SK-N-SH treated with all-trans-retinoic acid at 6 μM for 48 hours (cell line): ENCODE results near the gene DEFB118.

ENCODE experiments used
- ATAC-seq: fragments of 200-7000 bp; cut with Tn5 transposase; 3 replicates; pipeline ENCODE4 v1.9.1; 2020; ENCODE audit warnings: mild to moderate bottlenecking, moderate library complexity
- BACH2 ChIP-seq: fragments of 250-450 bp; sonication (Bioruptor Pico); IDR thresholded peaks from 2 replicates; pipeline ENCODE4 v1.9.0; 2021; ENCODE audit warnings: mild to moderate bottlenecking, borderline replicate concordance
- CREB5 ChIP-seq: fragments of 250-450 bp; sonication (Bioruptor Pico); IDR thresholded peaks from 2 replicates; pipeline ENCODE4 v1.5.1; 2020; ENCODE audit warnings: low read depth, mild to moderate bottlenecking, moderate library complexity
- CSDC2 ChIP-seq: fragments of 250-450 bp; sonication (Bioruptor Pico); IDR thresholded peaks from 2 replicates; pipeline ENCODE4 v1.5.0; 2020; ENCODE audit warnings: mild to moderate bottlenecking, moderate library complexity
- ESRRG ChIP-seq: fragments of 250-450 bp; sonication (Bioruptor Pico); IDR thresholded peaks from 2 replicates; pipeline ENCODE4 v1.6.1; 2021; ENCODE audit warnings: mild to moderate bottlenecking
- ISL1 ChIP-seq: fragments of 250-450 bp; sonication (Bioruptor Pico); IDR thresholded peaks from 2 replicates; pipeline ENCODE4 v2.1.2; 2022; ENCODE audit warnings: mild to moderate bottlenecking, moderate library complexity
- OSR1 ChIP-seq: fragments of 250-450 bp; sonication (Bioruptor Pico); IDR thresholded peaks from 2 replicates; pipeline ENCODE4 v1.8.0; 2022; ENCODE audit warnings: moderate library complexity, mild to moderate bottlenecking, inconsistent platforms
- PATZ1 ChIP-seq: fragments of 250-450 bp; sonication (Bioruptor Pico); IDR thresholded peaks from 2 replicates; pipeline ENCODE4 v1.8.0; 2020; ENCODE audit warnings: mild to moderate bottlenecking, moderate library complexity, borderline replicate concordance
- PPARA ChIP-seq: fragments of 250-450 bp; sonication (Bioruptor Pico); IDR thresholded peaks from 2 replicates; pipeline ENCODE4 v1.5.0; 2020; ENCODE audit warnings: mild to moderate bottlenecking, borderline replicate concordance
- RARB ChIP-seq: fragments of 250-450 bp; sonication (Bioruptor Pico); IDR thresholded peaks from 2 replicates; pipeline ENCODE4 v1.8.0; 2021; ENCODE audit warnings: mild to moderate bottlenecking, moderate library complexity
- SNAI2 ChIP-seq: fragments of 250-450 bp; sonication (Bioruptor Pico); IDR thresholded peaks from 2 replicates; pipeline ENCODE4 v1.5.0; 2020; ENCODE audit warnings: mild to moderate bottlenecking, moderate library complexity
- TCF4 ChIP-seq: fragments of 250-450 bp; sonication (Bioruptor Pico); IDR thresholded peaks from 2 replicates; pipeline ENCODE4 v1.8.0; 2021; ENCODE audit warnings: mild to moderate bottlenecking, moderate library complexity, borderline replicate concordance
- TSHZ2 ChIP-seq: fragments of 250-450 bp; sonication (Bioruptor Pico); IDR thresholded peaks from 2 replicates; pipeline ENCODE4 v1.5.0; 2020; ENCODE audit warnings: mild to moderate bottlenecking, moderate library complexity
- ZC3H10 ChIP-seq: fragments of 250-450 bp; sonication (Bioruptor Pico); IDR thresholded peaks from 2 replicates; pipeline ENCODE4 v1.5.1; 2021; ENCODE audit warnings: mild to moderate bottlenecking, moderate library complexity
- ZFP3 ChIP-seq: fragments of 250-450 bp; sonication (Bioruptor Pico); IDR thresholded peaks from 2 replicates; pipeline ENCODE4 v1.5.0; 2020; ENCODE audit warnings: mild to moderate bottlenecking, moderate library complexity
- ZFP30 ChIP-seq: fragments of 450-650 bp; formaldehyde crosslinking; IDR thresholded peaks from 2 replicates; pipeline ENCODE4 v1.5.0; 2022; ENCODE audit warnings: mild to moderate bottlenecking, moderate library complexity
- ZNF565 ChIP-seq: fragments of 450-650 bp; formaldehyde crosslinking; conservative IDR thresholded peaks from 2 replicates; pipeline ENCODE4 v1.5.0; 2020; ENCODE audit warnings: low read depth, mild to moderate bottlenecking, moderate library complexity
- ZNF70 ChIP-seq: fragments of 450-650 bp; formaldehyde crosslinking; IDR thresholded peaks from 2 replicates; pipeline ENCODE4 v1.5.0; 2020; ENCODE audit warnings: mild to moderate bottlenecking, moderate library complexity
- ZNF8 ChIP-seq: fragments of 450-650 bp; formaldehyde crosslinking; IDR thresholded peaks from 2 replicates; pipeline ENCODE4 v1.5.0; 2020; ENCODE audit warnings: mild to moderate bottlenecking, moderate library complexity
- TF ChIP-seq, protein P1 (sequence below): fragments of 250-450 bp; sonication (Bioruptor Pico); IDR thresholded peaks from 2 replicates; pipeline ENCODE4 v1.5.1; 2021; ENCODE audit warnings: mild to moderate bottlenecking, moderate library complexity

Gene DEFB118

DNA sequence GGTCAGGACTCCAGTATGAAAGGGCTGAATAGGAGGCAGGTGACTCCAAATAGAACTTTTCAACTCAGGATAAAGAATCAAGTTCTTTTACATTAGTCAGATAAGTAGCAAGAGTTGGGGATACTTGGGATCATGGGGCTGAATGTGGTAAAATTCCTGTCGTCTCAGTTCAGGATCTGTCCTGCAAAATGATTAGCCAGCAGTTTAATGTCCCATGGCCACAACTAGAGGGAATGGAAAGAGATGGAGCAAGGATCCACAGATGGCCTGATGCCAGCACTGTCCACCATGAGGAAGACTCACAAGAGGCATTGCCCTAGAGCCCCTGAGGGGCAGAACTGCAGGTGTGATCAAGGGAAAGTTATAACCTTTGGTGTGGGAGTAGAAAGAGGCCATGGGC lies 35.5 kb downstream of the DEFB118 start:
- TF ChIP-seq ZFP3 = no peak
- no peak for TF ChIP-seq SNAI2 (CRISPR knock-in tag)
- TF ChIP-seq CREB5 (CRISPR knock-in tag) = no peak
- ATAC-seq = no peak

DNA sequence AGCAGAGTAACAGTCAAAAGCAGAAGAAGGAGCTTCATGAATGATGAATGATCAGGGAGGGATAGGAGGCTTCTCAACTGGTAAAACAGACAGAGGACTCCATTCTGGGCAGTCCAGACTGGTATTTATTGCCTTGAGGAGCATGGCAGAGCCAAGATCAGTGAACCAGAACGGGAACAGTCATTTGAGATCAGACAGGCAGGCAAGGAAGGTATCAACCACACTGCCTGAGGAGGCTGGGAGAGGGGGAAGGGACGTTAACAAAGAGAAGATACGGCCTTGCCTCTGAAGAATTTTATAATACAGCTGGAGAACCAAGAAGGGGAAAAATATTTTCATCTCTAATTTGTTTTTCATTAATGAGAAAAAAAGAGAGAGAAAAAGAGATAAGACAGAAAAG lies 37.7 kb downstream of the DEFB118 start, which contains the start of gene DEFB121:
Gene DEFB121, minus strand, starts transcription at position 101 of the 400 bp plus-strand sequence. Its CDS starts 63 bp downstream, at position 38.
- TF ChIP-seq ISL1 (CRISPR knock-in tag) (no peak), BACH2 (CRISPR knock-in tag) (no peak), OSR1 (CRISPR knock-in tag) (no peak), CSDC2 (CRISPR knock-in tag) (no peak), CREB5 (CRISPR knock-in tag) (no peak), ZFP3 (no peak), ESRRG (no peak), SNAI2 (CRISPR knock-in tag) (no peak), TCF4 (CRISPR knock-in tag) (no peak), PATZ1 (CRISPR knock-in tag) (no peak), ZNF565 (CRISPR knock-in tag) (no peak), ZNF70 (CRISPR knock-in tag) (no peak), ZNF8 (no peak), PPARA (CRISPR knock-in tag) (no peak), TSHZ2 (CRISPR knock-in tag) (no peak), ZC3H10 (CRISPR knock-in tag) (no peak)
- TF ChIP-seq, protein P1, sequence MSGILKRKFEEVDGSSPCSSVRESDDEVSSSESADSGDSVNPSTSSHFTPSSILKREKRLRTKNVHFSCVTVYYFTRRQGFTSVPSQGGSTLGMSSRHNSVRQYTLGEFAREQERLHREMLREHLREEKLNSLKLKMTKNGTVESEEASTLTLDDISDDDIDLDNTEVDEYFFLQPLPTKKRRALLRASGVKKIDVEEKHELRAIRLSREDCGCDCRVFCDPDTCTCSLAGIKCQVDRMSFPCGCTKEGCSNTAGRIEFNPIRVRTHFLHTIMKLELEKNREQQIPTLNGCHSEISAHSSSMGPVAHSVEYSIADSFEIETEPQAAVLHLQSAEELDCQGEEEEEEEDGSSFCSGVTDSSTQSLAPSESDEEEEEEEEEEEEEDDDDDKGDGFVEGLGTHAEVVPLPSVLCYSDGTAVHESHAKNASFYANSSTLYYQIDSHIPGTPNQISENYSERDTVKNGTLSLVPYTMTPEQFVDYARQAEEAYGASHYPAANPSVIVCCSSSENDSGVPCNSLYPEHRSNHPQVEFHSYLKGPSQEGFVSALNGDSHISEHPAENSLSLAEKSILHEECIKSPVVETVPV (CRISPR knock-in tag) = no peak
- TF ChIP-seq, all 23 proteins: peak for 0
- no peak for ATAC-seq

DNA sequence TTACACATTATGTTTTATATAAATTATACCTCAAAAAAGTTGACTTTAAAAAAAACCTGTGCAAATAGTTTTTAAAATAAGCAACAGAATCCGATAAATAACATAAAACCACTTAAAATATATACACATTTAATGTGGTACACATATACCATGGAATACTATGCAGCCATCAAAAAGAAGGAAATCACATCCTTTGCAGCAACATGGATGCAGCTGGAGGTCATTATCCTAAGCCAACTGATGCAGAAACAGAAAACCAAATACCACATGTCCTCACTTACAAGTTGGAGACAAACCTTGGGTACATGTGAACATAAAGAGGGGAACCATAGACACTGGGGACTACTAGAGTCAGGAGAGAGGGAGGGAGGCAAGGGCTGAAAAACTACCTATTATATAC lies 41.6 kb downstream of the DEFB118 start:
- no peak for TF ChIP-seq ZNF565 (CRISPR knock-in tag)
- TF ChIP-seq, protein P1 (CRISPR knock-in tag) = no peak
- no peak for TF ChIP-seq ZNF8

DNA sequence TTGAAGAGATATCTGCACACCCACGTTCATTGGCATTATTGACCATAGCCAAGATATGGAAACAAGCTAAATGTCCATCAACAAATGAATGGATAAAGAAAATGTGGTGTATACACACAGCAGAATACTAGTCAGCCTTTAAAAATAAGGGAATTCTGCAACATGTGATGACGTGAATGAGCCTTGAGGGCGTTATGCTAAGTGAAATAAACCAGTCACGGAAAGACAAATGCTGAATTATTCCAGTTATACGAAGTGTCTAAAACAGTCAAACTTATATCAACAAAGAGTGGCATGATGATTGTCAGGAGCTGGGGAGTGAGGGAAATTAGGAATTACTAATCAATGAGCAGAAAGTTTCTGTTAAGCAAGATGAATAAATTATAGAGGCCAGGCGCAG lies 46.0 kb downstream of the DEFB118 start:
- TF ChIP-seq ISL1 (CRISPR knock-in tag) (no peak), ZFP3 (no peak), ESRRG (no peak), RARB (CRISPR knock-in tag) (no peak), ZFP30 (no peak), ZNF8 (no peak), TCF4 (CRISPR knock-in tag) (no peak), CREB5 (CRISPR knock-in tag) (no peak), ZC3H10 (CRISPR knock-in tag) (no peak), SNAI2 (CRISPR knock-in tag) (no peak), OSR1 (CRISPR knock-in tag) (no peak)
- TF ChIP-seq, protein P1 (CRISPR knock-in tag) = no peak
- TF ChIP-seq, all 23 proteins: peak for 0
- ATAC-seq = no peak

More for the DNA sequence above, 41.6 kb downstream of the DEFB118 start:
- no peak for ATAC-seq
